Activated T-helper 9 cell treated with anti-CD3 and anti-CD28 coated beads, Interleukin-2, amount 50 U/mL, for 16 hours (primary cell): ENCODE data around the gene VKORC1L1.
A peak's percentile ranks its signal among the peaks of the same experiment; 100 is the strongest.
"Not testable (repeated sequence)": the region's sequence is repeated elsewhere in the genome, so short reads cannot be mapped to it uniquely, and the experiment has no call there.

Experiments used
- DNase-seq: peaks from one replicate; pipeline ENCODE4 v3.0.0-alpha.2; 2020; ENCODE audit warnings: low read depth

The VKORC1L1 gene

DNA sequence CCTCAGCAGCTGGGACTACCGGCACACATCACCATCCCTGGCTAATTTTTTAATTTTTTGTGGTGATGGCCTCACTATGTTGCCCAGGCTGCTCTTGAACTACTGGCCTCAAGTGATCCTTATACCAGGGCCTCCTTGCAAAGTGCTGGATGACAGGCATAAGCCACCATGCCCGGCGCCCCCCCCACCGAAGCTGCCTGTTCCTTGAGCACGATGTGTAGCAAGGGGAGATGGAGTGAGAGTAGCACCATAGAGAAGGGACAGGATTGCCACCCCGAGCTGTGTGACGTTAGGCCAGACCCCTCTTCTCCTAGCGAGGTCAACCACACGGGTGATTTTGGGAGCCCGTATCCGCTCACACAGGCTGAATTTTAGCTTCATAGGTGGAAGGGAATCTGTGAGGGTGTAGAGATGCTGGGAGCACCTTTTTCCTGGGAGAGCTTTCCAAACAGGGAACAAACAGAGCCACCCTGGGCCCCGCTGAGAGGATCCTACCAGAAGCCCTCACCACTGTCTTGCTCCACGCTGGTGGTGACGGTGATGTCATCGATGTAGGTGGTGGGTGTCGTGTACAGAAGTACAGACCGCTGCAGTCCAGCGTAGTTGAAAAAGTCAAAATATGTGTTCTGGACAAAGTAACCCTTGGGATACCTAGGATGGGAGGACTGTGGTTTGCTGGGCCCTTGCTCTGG is 106.2 kb downstream of the VKORC1L1 start:
- no peak for DNase-seq

DNA sequence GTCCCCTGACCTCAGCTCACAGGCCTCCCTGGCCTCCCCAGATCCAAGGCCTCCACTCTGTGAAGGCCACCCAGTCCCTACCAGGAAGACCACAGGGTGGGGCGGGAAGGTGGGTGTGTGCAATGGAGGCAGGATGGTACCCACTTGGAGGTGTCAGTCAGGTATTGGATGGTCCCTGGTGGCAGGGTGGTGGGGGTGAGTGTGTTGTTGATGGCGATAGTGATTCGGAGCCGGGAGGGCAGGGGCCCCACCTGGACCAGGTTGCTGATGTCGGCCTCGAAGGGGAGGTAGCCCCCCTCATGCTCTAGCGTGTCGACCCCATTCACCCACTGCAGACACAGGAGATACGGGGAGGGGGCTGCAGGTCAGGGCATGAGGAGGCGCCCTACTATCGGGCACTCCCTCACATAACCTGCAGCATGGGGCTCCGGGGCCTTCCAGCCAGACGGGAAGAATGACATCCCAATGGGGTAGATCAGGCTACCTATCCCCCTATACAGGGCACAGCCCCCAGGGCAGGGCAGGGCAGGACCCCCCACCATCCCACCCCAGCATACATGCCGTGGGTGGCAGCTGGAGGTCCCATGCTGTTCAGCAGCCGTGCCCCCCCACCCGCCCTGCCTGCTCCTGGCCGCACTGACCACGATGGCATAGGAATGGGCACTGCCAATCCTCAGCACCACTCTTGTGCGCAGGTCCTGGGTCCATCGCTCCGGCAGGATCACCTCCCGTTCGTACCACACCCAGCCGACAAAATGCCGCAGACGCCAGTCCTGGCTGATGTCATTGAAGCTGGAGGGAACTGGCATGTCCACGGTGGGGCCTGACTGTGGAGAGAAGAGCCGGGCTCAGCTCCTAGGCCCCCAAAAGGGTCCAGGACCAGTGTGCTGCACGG is 107.0 kb downstream of the VKORC1L1 start:
- DNase-seq: no peak

DNA sequence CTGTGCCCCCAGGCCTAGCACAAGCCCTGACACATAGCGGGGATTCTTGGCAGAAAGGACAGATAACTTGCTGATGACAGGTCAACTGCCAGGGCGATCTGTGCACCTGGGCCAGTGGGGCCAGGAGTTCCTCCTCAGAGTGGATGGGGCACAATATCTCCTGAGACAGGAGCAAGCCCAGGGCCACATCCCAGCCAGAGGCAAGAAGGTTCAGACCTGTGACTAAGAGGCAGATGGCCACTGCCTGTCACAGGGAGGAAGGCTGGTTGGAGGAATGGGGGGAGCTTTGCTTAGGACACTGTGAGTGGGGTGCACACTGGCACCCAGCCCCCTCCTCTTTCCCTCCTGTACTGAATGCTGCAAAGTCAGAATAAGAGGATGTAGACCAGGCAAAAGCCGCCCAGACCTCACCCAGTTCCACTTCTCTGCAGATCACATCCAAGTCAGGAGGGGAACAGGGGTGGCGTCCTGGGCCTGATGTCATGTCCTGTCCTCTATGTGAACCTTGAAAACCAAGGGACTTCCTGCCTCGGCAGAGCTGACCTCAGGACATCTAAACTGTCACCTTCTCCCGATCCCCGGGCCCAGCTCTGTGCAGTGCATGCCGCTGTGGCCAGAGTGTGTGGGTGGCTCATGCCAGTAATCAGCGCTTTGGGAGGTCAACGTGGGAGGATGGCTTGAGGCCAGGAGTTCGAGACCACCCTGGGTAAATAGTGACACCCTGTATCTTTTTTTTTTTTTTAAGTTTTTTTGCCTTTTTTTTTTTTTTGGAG is 107.8 kb downstream of the VKORC1L1 start:
- no peak for DNase-seq

DNA sequence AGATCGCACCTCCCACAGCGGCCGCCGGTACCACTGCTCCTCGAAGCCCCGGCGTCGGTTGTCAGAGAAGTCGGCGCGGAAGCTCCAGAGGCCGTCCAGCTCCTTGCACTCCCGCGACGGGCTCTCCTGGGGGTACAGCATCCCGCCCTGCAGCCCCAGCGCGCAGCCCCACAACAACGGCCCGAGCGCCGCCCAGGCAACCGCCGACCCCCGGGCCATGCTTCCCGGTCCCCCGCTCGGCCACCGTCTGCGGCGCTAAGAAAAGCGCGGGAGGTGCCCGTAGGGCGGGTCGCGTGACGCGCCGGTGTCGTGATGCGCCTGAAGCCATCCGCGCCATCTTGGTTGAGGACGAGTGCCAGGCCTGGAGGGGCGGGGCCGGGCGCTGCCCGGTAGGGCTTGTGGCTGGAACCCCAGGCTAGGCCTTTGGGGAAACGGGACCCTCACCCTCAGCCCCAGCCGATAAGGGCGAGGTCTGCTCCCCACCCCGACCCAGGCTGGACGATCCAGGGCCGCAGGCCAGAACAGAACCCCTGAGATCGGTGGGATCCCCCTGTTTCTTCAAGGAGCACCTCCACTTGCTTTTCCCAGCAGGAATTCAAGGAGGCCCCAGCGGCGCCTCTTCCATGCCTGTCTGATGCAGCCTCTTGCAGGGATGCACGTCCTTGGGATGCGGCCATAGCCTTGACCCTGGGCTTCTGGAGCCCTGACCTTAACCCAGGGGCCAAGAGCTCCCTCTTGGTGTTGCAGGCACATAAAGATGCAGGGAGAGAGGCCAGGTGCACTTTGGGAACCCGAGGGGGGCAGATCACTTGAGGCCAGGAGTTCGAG is 109.3 kb downstream of the VKORC1L1 start, which contains the start of gene GUSB:
Gene GUSB (minus strand): TSS at position 249 of the 828 bp plus-strand sequence. CDS start 30 bp downstream, at position 219.
- DNase-seq: peak; percentile 81

DNA sequence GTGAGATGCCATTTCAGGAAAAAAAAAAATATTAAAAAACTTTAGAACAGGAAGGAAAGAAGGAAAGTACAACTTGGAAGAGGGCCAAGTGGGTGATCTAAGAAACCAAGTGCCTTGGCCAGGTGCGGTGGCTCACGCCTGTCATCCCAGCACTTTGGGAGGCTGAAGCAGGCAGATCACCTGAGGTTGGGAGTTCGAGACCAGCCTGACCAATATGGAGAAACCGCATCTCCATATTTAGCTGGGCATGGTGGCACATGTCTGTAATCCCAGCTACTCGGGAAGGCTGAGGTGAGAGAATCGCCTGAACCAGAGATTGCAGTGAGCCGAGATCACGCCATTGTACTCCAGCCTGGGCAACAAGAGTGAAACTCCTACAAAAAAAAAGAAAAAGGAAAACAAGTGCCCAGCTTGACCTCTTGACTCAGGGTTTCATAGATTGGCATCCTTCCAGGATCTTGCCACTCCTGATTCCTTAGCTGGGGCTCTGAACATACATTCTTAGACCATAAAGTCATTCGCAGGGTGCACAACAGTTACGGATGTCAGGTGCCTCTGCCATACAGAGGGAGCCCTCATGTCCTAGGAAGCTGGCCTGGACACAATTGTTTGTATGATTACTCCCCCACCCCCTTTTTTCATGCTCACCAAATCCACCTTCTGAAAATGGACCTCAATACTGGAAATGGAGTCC is 111.2 kb downstream of the VKORC1L1 start:
- no peak for DNase-seq

DNA sequence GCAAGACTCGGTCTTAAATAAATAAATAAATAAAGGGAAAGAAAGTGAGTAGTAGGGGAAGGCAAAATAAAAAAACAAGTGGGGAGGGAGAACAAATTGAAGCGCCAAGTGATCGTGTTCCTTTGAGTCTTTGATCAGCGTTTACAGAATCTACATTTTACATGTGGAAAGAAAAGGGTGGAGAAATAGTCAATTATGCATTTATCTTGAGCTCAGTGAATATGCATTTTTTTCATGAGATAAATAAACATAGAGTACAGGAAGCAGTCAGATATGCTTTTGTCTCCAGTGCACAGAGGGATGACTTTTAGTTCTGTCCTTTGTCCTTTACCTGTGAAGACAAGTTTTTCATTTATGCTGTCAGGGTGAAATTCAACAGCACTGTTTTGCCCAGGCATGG is 115.2 kb downstream of the VKORC1L1 start:
- DNase-seq: no peak

DNA sequence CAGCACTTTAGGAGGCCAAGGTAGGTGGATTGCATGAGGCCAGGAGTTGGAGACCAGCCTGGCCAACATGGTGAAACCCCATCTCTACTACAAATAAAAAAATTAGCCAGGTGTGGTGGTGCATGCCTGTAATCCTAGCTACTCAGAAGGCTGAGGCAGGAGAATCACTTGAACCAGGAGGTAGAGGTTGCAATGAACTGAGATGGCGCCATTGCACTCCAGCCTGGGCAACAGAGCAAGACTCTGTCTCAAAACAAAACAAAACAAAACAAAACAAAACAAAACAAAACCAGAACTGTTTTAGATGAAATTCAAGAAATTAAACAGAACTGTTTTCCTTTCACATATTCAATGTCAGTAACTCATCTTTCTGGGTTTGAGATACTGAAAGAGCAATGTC is 115.6 kb downstream of the VKORC1L1 start:
- DNase-seq: not testable (repeated sequence)

DNA sequence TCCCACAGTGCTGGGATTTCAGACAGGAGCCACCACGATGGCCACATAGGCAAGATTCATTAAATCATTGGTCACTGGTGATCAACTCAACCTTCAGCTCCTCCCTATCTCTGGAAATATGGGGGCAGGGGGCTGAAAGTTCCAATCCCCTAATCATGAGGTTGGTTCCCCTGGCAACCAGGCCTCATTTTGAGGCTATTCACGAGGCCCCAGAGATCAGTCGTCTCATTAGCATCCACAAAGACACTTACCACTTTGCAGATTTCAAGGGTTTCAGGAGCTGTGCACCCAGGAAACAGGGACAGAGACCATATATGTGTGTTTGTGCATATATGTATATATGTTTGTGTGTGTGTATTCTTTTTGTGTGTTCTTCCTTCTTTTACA is 116.8 kb downstream of the VKORC1L1 start:
- no peak for DNase-seq

DNA sequence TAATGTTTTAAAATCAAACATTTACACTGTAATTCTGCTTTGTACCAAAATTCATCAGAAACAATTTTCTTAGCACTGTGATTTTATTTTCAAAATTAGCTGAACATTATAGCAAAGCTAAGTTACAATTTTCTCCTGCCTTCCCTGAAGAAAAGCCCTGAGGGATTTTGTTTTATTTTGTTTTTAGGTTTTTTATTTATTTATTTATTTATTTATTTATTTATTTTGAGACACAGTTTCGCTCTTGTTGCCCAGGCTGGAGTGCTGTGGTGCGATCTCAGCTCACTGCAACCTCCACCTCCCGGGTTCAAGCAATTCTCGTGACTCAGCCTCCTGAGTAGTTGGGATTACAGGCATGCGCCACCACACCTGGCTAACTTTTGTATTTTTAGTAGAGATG is 119.0 kb downstream of the VKORC1L1 start:
- not testable (repeated sequence) for DNase-seq

DNA sequence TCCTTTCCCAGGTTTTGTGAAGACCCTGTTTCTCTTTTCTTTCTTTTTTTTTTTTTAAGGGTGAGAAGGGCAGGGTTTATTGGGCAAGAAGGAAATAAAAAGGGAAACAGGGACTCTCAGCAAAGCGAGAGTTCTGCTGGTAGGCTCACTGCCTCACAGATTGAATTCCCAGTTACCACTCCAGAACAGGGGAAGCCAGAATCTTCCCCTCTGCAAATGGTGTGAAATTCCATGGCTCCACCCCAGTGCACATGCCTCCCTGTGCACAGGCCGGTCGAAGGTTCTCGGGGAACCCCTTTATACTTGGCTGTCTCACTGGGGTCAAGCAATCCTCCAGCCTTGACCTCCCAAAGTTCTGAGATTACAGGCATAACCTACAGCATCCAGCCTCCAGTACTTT is 119.7 kb downstream of the VKORC1L1 start:
- no peak for DNase-seq

DNA sequence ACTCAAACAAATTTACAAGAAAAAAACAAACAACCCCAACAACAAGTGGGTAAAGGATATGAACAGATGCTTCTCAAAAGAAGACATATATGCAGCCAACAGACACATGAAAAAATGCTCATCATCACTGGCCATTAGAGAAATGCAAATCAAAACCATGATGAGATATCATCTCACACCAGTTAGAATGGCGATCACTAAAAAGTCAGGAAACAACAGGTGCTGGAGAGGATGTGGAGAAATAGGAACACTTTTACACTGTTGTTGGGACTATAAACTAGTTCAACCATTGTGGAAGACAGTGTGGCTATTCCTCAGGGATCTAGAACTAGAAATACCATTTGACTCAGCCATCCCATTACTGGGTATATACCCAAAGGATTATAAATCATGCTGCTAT is 122.1 kb downstream of the VKORC1L1 start:
- DNase-seq: not testable (repeated sequence)

DNA sequence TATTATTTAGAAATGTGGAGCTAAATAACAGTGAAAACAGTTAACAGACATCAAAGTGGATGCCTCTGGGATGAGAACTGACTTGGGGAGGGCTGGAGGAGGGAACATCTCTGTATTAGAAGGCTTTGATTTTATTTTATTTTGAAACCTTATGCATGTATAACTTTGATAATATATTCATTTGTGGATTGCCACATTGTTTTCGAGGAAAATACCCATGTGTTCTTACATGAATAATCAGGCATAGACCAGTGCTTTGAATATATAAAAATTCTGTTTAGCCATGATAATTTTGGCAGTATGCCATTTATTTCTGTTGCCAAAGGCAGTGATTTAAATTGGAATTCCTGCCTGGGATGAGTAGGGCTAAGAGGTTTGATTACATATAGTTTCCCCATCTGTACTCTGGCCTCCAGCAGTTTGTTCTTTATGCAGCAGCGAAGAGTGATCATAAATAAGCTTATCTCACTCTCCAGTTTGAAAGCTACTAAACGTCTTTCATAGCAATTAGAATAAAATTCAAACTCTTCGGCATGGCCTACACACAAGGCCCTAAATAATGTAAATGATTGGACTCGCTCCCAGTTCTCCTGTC is 128.0 kb downstream of the VKORC1L1 start:
- not testable (repeated sequence) for DNase-seq

DNA sequence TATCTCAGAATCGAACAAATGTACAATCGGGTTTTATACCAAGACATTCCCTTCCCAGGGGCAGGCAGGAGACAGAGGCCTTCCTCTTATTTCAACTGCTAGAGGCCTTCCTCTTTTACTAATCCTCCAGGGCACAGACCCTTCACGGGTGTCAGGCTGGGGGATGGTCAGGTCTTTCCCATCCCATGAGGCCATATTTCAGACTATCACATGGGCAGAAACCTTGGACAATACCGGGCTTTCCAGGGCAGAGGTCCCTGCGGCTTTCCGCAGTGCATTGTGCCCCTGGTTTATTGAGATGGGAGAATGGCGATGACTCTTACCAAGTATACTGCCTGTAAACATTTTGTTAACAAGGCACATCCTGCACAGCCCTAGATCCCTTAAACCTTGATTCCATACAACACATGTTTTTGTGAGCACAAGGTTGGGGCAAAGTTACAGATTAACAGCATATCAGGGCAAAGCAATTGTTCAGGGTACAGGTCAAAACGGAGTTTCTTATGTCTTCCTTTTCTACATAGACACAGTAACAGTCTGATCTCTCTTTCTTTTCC is 132.3 kb downstream of the VKORC1L1 start:
- not testable (repeated sequence) for DNase-seq

DNA sequence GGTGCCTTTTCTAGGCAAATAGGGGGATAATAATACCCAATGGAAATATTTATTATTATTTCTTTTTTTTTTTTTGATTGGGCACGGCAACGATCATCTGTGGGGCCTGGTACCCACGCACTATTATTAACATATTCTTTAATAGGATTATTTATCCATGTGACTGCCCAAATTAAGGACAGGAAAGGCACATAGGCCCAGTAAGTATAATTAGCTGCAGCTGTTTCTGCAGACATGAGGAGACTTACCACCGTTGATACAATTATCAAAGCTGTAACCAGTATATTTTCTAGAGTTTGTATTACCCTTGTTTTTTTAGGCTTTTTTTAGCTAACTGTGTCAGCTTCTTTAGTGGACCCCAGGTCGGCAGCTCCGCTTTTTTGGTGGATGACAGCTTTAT is 134.4 kb downstream of the VKORC1L1 start:
- no peak for DNase-seq
